ENCODE measurements around the gene TPP2.

Gene TPP2

DNA sequence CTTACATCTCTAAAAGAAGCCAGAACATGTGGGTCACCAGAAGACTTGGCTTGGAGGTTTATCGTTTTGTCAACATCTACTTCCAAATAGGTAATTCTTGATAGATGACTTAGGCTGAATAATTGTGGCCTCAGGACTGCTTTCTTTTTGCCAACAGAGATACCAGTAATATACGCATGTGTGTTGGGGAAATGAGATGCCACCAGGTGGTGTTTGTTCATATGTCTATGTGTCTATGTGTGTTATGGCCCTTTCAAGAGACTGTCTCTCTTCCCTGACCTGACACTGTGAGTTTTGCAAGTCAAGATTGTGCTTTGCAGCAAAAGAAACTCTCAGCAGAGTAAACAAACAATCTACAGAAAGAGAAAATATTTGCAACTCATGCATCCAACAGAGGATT lies 129.6 kb downstream of the TPP2 start:
- no peak for DNase-seq (ENCODE audit: low read depth in 2 of 2)

Measured in stimulated activated CD8-positive, alpha-beta memory T cell treated with anti-CD3 and anti-CD28 coated beads, Interleukin-2, amount 100 ng/mL, for 1 hour (primary cell).